ENCODE measurements around the gene RPA3. TPM values are rescaled to one million over a fixed set of nuclear protein-coding genes. Genes with fewer than 3 reads are reported as not detected.

RPA3 gene
- total RNA-seq, 2 donors from 2014 or later = 28.2 to 29.5 TPM

- Histone ChIP-seq H3K4me3 (no peak overlapping the region), H3K27me3 (replicated peaks; ENCODE audit: insufficient read depth) (no peaks in the 10 kb centered on the region), H3K36me3 (no peaks in the 10 kb centered on the region), H3K9me3 (no peaks in the 10 kb centered on the region), H3K4me1 (replicated peaks) (no peaks in the 10 kb centered on the region), H3K27ac (no peak overlapping the region)
- no peak for TF ChIP-seq POLR2A (IDR thresholded peaks at IDR 0.05)
- 71% methylated on average over 6 of the region's 6 CpGs for WGBS
- DNase-seq (ENCODE audit: low spot score) = no peak
- intact Hi-C loops (cut with DNase I) = loop anchor here (10.0 kb wide), 1 partner anchor 317 kb away; the partner anchor contains the start of gene GLCCI1
These were observed 70.8 kb downstream of the RPA3 start for GRCh38 chr7:7647495-7648036.

- TF ChIP-seq POLR2A (IDR thresholded peaks at IDR 0.05) = no peak
- peak; percentile 20 for TF ChIP-seq POLR2AphosphoS5 (IDR thresholded peaks at IDR 0.05)
- TF ChIP-seq CTCF (IDR thresholded peaks at IDR 0.05) = no peak
- Histone ChIP-seq H3K4me1 (replicated peaks) (no peaks in the 10 kb centered on the region), H3K9me3 (no peaks in the 10 kb centered on the region), H3K27me3 (replicated peaks; ENCODE audit: insufficient read depth) (no peaks in the 10 kb centered on the region), H3K4me3 (peak overlapping the region in 1 of 2 donors; percentile 83), H3K27ac (peak overlapping the region; percentile 95 to 96), H3K36me3 (no peaks in the 10 kb centered on the region)
- peak; percentile 32 for DNase-seq (ENCODE audit: low spot score)
- 33% methylated on average over 6 of the region's 6 CpGs for WGBS
- intact Hi-C loops (cut with DNase I) = loop anchor here (10.0 kb wide), 1 partner anchor 323 kb away; the partner anchor contains the start of gene GLCCI1
These were observed 76.3 kb downstream of the RPA3 start for GRCh38 chr7:7642081-7642480.

DNA sequence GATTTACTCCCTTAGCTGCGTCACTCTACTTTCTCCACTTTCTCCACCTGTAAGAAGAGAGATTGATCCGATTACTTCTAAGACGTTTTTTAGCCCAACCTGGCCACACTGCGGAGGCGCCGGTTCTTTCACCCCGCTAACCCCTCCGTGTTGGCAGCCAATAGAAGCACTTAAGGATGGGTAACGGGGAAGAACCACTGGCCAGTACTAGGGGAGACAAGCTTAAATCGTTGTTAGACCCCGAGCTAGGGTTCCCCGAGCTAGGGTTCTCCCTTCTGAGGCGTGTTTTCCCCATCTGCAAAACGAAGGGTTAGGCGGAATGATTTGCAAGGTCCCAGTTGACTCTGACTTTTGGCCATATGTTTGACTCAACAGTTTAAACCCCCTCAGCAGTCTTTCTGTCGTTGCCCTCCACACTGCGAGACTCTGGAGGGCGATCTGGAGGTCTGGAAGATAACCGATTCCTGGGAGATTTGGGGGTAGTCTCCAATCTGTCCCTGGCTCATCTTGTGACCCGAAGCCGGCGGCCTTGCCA is 77.2 kb downstream of the RPA3 start:
- Histone ChIP-seq H3K27me3 (replicated peaks; ENCODE audit: insufficient read depth) (no peaks in the 10 kb centered on the region), H3K9me3 (no peaks in the 10 kb centered on the region), H3K36me3 (no peaks in the 10 kb centered on the region), H3K4me3 (peak overlapping the region; percentile 78 to 83), H3K27ac (peak overlapping the region; percentile 95 to 96), H3K4me1 (replicated peaks) (no peaks in the 10 kb centered on the region)
- WGBS = 3% methylated on average over 22 of the region's 22 CpGs
- peak; percentile 10 for DNase-seq (ENCODE audit: low spot score)
- intact Hi-C loops (cut with DNase I) = loop anchor here (2.0 to 10.0 kb wide), 2 partner anchors 74 to 324 kb away; partner anchors contain the start of genes GLCCI1 and MIOS
- no peak for TF ChIP-seq CTCF (IDR thresholded peaks at IDR 0.05)
- no peak for TF ChIP-seq POLR2AphosphoS5 (IDR thresholded peaks at IDR 0.05)
- TF ChIP-seq POLR2A (IDR thresholded peaks at IDR 0.05) = no peak

- peak; percentile 99 for DNase-seq (ENCODE audit: low spot score)
- Histone ChIP-seq H3K27me3 (replicated peaks; ENCODE audit: insufficient read depth) (no peaks in the 10 kb centered on the region), H3K36me3 (no peaks in the 10 kb centered on the region), H3K4me3 (peak within 1 kb of the TSS; percentile 78 to 83), H3K9me3 (no peaks in the 10 kb centered on the region), H3K27ac (peak within 1 kb of the TSS; percentile 95 to 96), H3K4me1 (replicated peaks) (no peaks in the 10 kb centered on the region)
- WGBS = under 1% methylated on average over 62 of the region's 68 CpGs
- peak; percentile 71 for TF ChIP-seq POLR2A (IDR thresholded peaks at IDR 0.05)
- peak; percentile 96 for TF ChIP-seq POLR2AphosphoS5 (IDR thresholded peaks at IDR 0.05)
- TF ChIP-seq CTCF (IDR thresholded peaks at IDR 0.05) = no peak
- intact Hi-C loops (cut with DNase I) = loop anchor here (2.0 to 10.0 kb wide), 2 partner anchors 74 to 324 kb away; partner anchors contain the start of genes GLCCI1 and MIOS
These were observed 77.9 kb downstream of the RPA3 start, which contains the start of gene UMAD1 for GRCh38 chr7:7640221-7641128. Gene UMAD1 (plus strand): TSS chr7:7640752. CDS start chr7:7673372, 32,620 bp downstream.

GRCh38 chr7:7639847-7640220 is 78.6 kb downstream of the RPA3 start:
- intact Hi-C loops (cut with DNase I) = loop anchor here (2.0 to 10.0 kb wide), 3 partner anchors 73 to 463 kb away; partner anchors contain the start of genes GLCCI1 and MIOS
- H3K27me3 ChIP-seq (replicated peaks; ENCODE audit: insufficient read depth) = no peaks in the 10 kb centered on the region
- TF ChIP-seq CTCF (IDR thresholded peaks at IDR 0.05) (no peak), POLR2A (IDR thresholded peaks at IDR 0.05) (no peak), POLR2AphosphoS5 (IDR thresholded peaks at IDR 0.05) (no peak)
- peak; percentile 17 for DNase-seq (ENCODE audit: low spot score)
- no peaks in the 10 kb centered on the region for H3K9me3 ChIP-seq
- H3K27ac ChIP-seq = peak overlapping the region; percentile 95 to 96
- H3K4me1 ChIP-seq (replicated peaks) = no peaks in the 10 kb centered on the region
- WGBS = under 1% methylated on average over 19 of the region's 19 CpGs
- H3K4me3 ChIP-seq = peak overlapping the region; percentile 78 to 83
- no peaks in the 10 kb centered on the region for H3K36me3 ChIP-seq

Measured in prostate gland (tissue), 2 donors.